Measurements from ENCODE around the gene PARN.

Gene PARN

DNA sequence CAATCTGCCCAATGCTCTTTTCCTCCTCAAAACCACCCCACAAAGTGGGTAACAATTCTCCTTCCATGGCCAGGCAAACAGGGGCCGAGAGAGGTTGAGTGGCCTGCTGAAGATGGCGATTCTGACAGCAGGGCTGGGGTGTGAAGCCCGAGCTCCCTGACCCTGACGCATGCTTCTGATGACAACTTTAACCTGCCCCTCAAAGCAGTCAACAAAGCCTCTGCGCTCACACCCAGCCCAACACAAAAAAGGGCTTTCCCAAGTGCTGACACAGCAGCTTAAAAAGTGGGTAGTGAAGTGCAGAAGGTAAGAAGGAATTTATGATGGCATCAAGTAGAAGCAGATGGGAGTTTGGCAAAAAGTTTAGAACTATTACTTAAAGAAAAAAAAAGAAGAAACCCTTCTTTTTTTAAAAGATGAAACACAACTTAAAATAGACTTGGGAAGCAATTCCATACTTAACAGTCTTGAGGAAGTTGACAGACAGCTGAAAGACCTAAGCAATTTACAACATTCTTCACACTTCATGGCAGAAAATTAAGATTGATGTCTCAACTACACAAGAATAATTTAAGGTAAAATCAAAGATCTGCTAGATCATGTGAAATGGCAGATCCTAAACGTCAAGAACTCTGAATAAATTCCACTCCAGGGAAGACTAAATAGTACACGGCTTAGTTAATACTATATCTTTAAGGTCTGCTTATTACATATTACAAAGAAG lies 133.9 kb downstream of the PARN start:
- no peak for DNase-seq

DNA sequence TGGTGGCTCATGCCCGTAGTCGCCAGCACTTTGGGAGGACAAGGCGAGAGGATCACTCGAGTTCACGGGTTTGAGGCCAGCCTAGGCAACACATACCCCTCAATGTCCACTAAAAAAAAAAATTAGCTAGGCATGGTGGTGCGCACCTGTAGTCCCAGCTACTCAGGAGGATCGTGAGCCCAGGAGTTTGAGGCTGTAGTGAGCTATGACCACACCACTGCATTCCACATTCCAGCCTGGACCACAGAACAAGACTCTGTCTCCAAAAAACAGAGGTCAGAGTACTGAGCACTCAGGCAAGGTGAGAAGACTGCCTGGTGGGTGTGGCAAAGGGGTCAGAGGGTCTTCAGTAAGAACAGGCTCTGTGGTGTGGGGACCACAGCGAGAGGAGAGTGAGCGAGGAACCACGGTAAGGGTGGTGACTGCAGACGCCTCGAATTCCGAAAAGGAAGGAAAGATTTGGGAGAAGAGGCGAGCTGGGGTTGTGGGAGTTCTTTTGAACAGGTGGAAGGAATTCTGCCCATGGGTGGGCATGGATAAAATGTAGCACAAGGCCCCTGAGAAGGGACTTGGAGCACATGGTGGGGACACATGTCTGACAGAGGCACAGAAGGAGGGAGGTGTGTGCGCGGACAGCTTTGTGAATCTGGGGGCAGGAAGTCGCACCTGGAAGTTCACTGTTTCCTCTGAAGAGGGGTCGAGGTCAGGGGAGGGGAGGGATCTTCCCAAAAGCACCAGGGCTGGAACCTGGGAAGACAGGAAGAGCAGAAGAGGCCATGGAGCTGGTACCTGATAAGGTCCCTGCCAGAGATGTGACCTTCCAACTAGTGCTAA lies 134.6 kb downstream of the PARN start:
- DNase-seq: no peak

DNA sequence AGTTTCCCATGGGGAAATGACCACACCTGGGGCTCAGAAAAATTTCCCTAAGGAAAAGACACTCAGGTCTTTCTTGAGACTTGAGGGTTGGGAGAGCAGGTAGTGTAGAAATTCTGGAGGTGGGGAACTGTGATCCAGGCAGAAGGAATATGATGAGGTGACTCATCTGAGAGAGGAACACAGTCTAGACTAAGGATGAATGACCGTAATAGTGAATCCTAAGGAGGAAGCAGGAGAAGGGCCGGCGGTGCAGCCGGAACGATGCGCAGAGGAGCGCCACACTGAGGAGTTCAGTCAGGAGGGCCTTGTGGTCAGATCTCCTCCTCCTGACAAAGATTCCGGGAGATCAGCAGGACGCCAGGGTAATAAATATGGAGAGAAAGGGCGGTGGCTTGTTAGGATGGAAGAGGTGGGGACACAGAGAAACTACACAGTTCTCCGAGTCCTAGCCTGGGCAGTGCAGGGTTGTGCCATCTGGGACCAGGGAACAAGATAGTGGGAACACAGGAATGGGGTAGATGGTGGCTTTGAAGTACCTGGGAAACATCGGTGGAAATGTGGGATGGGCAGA lies 135.6 kb downstream of the PARN start:
- no peak for DNase-seq

DNA sequence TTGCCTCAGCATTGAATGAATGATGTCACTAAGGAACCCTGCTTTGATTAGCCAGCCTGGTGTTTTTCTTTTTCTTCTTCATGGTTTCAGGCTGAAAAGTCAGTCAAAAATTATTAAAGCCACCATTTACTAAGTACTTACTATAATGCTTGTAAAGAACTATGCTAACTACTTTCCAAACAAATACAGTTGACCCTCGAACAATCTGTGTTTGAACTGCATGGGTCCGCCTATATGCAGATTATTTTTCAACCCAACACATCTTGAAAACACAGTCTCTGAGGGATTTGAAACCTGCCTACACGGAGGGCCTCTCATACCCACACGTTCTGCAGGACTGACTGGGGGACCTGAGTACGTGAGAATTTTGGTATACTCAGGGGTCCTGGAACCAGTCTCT lies 136.3 kb downstream of the PARN start:
- no peak for DNase-seq

DNA sequence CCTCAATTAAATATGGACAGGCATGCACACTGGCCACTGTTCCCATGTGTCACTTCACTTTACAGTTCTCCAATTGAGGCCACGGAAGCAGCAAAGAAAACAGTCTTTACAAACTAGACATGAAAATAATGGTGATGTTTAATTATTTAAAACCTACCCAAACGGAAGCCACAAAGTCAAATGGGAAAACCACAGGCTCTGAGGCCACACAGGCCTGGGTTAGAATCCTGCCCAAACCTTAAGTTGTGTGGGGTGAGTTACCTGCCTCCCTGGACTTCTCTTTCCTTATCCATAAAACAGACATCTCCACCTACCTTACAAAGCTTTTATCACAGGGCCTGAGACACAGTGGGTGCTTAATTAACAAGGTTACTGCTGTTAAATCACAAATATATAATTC lies 137.4 kb downstream of the PARN start:
- DNase-seq: no peak

DNA sequence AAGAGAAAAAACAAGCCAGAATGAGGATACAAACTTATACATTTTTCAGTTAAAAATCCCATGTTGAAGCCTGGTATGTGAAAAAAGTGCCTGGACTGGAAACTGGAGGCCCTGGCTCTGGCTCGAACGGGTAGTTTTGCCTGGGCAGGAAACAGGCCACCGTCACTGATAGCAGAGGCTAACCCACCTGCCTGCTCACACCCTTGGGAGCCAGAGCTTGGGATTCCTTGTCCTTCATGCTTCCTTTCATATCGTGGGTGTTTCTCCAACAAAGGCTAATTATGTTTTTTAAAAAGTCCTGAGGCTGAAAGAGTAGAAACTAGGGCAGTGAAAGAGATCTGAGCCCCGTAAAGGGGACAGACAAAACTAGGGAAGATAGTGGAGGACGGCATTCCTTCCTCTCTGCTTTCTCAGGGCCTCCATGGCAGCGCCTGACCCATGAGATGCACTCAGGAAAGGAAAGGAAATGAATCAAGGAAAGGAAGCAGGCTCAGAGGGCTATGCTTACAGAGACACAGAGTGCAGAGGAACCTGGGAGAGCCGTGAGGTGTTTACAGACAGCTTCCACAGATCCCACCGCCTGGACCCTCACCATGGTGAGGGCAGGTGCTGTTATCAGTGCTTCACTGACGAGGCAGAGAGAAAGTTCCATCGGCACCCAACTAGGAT lies 138.1 kb downstream of the PARN start:
- no peak for DNase-seq

DNA sequence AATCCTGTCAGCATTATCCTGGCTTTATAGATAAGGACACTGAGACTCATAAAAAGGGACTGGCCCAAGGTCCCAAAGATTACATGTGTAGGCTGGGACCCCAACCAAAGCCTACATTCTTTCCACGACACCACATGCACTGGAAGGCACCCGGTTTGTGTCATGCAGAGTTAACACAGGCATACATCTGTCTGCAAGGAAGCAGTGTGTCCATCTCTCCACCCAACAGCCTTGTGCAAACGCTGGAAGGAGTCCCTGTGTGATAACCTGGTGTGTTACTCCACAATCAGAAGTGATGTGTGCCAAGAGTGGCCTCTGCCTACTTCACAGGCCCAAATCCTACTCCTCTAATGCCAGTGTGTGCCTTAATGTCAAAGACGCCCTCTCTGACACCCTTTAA lies 139.8 kb downstream of the PARN start:
- DNase-seq: no peak

DNA sequence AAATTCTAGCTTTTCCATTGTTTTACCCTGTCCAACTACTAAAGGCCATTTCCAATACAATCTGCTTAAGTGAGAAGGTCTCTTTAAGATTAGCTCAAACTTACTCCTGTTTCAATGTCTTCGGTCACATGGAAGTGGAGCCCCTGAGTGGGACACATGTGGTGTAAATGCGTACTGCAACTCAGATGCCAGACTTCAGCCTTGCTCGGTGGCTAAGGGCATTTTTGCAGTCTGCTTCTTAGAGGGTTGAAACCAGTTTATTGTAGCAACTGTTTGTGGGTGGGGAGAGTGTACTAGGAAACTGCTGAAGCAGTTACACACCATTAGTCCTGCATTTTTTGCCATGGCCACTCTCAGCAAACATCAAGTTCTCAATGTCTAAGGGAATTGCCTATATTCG lies 140.6 kb downstream of the PARN start:
- no peak for DNase-seq

DNA sequence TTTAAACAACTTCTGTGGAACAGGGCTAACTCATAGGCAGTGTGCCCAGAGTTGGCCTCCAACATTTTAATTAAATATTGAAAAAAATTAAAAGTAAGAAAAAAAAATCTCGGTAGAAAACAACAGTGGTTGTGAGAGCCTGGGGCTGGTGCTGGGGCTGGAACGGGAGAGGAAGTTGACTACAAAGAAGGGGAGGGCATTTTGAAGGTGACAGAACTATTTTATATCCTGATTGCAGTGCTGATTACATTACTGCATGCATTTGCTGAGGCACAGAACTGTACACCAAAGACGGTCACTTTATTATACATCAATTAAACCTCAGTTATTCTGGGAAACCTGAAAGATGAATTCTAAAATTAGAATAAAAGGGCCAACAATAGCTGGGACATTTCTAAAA lies 142.5 kb downstream of the PARN start:
- DNase-seq: no peak

DNA sequence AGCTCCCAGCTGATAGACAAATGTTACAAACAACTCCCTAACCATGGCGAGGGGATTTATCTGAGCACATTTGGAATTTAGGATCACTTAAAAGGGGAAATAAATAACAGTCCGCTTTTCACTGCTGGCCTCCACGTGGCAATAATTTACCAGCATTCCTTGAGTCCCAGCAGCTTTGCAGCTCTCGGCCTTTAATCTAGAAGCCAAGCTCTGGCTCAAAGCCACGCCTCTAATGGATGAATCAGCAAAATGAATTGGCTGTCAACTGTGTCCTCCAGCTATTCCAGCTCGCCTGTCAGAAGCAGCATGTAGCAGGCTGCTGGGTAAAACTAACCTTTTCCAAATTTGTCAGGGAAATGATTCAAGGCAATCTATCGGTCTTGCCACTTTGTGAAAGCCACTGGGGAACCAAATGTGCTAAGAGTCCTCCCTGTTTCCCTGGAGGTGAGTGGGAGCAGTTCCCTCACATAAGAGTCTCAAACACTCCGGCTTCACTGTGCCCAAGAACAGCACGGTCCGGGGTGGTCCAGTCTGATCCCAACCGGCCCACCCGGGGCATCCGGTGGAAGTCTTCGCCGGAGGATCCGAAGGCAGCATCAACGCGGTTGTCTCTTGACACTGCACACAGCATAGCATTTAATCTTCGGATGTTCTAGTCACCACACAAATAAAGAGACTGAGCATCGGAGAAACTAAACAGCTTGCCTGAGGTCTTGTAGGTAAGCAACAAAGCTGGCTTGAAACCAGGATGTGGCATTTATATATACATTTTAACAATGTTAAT lies 143.3 kb downstream of the PARN start:
- no peak for DNase-seq

DNA sequence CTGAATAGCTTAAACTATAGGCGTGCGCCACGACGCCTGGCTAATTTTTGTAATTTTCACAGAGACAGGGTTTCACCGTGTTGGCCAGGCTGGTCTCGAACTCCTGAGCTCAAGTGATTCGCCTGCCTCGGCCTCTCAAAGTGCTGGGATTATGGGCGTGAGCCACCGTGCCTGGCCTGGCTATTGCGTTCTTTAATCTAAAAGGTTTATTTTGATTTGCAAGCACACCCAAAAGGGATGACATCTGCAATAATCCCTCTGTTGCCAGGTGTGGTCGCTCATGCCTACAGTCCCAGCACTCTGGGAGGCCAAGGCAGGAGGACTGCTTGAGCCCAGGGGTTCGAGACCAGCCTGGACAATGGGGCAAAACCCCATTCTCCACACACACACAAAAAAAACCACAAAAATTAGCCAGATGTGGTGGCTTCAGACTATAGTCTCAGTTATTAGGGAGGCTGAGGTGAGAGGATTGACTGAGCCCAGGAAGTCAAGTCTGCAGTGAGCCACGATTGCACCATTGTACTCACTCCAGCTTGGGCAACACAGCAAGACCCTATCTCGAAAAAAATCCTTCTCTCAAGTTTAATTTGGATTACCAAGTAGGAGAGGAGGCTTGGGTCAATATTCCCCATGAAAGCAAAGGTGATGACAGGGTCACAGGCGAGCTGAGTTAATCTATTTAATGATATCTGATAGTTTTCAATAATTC lies 144.1 kb downstream of the PARN start:
- no peak for DNase-seq

DNA sequence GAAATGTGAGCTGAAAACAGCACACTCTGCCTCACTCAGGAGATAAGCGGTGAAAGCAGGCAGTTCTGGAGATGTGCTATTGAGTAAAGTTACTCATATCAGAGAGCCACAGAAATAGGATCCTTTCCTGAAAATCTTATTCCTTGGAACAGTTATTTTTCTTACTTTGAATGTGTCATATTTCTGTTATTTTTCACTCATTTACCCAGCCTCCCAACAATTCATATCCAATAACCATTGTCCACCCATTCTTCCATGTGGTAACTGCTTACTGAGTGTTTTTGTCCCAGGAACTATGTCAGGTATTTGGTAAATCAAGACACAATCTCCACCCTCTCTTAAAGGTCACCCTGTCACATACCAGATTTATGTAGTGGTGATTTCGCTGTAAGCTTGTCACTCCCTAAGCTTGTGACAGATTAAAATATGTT lies 144.9 kb downstream of the PARN start:
- no peak for DNase-seq

DNA sequence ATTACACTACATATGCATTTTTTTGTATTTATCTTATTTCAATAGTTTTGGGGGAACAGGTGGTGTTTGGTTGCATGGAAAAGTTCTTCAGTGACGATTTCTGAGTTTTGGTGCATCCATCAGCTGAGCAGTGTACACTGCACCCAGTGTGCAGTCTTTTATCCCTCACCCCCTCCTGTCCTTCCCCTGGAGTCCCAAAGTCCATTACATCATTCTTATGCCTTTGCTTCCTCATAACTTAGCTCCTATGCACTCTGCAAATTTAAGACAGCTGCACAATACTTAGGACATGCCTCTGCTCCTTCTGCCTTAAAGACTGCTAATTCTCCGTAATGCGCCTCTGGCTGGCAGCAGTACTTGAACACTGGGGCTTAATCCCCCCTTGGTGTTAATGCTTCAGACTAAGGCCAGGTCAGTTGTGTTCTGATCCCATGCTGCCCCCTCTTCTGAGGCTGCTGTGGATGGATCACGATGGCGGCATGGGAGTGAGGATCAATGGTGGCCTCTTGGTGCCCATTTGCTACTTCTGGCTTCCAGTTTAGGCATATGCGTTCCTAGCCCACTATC lies 146.2 kb downstream of the PARN start:
- no peak for DNase-seq

DNA sequence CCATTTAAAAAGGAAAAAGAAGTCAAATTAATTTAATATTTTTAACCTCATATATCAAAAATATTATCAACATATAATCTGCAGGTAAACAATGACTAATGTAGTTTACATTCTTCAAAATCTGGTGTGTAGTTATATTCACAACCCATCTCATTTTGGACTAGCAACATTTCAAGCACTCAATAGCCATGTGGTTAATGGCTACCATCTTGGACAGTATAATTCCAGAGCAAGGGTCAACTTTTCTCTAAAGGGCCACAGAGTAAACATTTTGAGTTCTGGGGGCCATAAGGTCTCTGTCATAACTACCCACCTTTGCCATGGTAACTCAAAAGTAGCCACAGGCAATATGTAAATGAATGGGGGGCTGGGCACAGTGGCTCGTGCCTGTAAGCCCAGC lies 153.9 kb downstream of the PARN start:
- DNase-seq: no peak

DNA sequence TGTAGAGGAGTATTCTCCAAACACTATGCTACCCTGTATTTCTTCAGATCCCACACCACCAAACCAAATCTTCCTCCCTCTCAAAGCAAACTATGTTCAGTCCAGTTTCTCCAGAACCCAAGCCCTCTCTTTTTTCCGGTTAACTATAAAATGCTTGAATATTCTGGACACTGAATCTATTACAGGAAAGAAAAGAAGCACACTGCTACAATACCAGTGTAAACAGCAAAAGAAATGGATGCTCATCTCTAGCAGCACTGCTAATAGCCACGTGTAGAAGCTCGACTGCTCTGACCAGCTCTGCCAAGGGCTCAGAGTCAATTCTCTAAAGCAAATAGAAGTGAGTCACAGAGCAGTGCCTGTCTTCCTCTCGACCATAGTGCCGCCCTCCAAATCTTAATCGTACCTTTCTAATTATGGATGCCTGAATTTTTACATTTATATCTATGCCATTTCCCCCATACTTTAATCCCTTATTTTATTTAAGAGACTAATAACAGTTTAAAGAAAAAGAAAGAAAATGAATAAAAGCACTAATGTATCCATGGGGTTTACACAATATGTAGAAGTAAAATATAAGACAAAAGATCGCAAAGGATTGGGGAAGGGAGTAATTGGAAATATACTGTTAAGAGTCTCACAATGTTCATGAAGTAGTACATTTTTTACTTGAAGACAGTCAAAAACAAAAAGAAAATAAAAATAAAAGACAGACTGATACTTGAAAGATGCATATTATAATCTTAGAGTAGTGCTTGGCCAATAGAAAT lies 154.5 kb downstream of the PARN start:
- DNase-seq: no peak

DNA sequence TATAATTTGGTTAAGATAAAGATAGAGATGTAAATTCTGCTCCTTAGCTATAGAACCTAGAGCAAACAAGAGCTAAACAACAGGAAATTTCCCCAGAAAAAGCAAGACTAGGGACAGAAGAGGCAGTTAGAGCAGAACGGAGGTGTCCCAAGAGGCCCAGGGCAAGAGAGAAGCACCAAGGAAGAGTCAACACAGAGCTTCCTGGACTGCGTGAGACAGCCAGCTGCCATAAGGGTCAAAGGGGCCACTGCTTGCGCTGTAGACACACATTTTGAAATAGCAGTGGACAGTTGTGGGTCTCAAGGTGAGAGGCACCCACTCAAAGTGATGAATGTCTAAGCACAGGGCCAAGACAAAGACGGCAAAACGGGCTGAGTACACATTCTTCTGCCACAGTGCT lies 156.6 kb downstream of the PARN start:
- no peak for DNase-seq

DNA sequence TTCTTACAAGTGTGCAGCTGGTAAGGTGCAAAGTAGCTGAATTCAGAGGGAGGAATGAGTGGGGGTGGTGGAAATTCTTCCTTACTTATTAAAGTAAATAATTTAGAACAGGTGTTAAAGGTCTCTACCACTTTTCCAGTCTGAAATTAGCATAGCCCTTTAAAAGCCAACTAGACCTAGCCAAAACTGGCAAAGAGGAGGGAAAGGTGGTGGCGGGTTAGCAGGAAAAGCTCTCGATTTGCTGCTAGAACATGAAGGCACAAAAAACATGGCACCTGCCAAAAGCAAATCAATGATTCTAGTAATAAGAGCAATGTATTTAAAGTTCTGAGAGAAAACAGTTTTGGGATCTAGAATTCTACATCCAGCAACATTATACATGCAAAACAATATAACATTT lies 157.7 kb downstream of the PARN start:
- no peak for DNase-seq

DNA sequence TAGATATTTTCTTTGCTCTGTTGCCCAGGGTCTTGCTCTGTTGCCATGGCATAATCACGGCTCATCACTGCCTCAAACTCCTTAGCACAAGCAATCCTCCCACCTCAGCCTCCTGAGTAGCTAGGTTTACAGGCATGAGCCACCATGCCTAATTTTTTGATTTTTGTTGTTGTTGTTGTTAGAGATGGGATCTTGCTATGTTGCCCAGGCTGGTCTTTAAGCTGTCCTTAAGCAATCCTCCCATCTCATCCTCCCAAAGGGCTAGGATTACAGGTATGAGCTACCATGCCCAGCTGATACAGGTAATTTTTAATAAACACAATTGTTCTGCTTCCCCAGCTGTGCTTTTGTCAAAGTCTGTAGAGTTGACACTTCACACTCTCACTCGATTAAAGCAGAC lies 159.3 kb downstream of the PARN start:
- no peak for DNase-seq

DNA sequence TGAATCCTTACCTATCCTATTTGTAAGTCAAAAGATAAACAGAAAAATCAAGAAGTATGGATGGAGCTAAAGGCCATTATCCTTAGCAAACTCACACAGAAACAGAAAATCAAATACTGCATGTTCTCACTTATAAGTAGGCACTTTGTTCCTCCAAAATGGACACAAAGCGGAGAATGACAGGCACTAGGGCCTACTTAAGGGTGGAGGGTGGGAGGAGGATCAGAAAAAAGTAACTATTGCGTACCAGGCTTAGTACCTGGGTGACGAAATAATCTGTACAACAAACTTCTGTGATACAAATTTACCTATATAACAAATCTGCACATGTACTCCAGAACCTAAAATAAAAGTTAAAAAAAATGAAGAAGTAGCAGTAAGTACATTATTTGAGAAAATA lies 164.3 kb downstream of the PARN start:
- no peak for DNase-seq

DNA sequence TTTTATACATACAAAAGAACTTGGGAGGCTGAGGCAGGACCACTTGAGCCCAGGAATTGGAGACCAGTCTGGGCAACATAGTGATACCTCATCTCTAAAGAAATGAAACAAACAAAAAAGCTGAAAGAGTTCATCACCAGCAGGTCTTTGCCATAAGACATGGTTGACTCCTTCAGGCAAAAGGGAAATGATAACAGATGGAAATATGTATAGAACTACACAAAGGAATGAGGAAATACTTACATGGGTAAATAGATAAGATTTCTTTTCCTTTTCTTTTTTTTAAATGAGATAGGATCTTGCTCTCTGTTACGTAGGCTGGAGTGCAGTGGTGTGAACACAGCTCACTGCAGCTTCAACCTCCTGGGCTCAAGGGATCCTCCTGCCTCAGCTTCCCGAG lies 165.3 kb downstream of the PARN start:
- no peak for DNase-seq

DNA sequence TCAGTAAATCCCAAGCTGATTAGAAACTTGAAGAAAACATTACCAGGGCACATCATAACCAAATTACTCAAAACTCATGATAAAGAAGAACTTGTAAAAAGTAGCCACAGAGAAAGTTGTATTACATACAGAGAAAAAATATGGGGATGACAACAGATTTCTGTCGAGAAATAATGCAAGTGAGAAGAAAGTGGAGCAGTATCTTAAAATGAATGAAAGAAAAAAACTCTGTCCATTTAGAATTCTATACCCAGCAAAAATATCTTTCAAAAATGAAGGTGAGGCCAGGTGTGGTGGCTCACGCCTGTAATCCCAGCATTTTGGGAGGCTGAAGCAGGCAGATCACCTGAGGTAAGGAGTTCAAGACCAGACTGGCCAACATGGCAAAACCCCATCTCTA lies 165.9 kb downstream of the PARN start:
- no peak for DNase-seq

All from NCI-H2107 (cell line).